Adrenal gland (tissue), 12 donors: ENCODE data around the gene ANXA1. TPM values are rescaled to one million over a fixed set of nuclear protein-coding genes. Genes with fewer than 3 reads are reported as not detected.

Experiments
- DNase-seq, 7 donors: peaks; one replicate each; pipeline ENCODE4 v3.0.0-alpha.2; 2019 to 2020
- H3K27ac ChIP-seq, 5 donors: fragments of 200-600 bp; sonication (generic) in 4 of 5; 1 replicate in 3 of 5; 2 replicates in 2 of 5; pipeline versions ENCODE4 v1.5.1 to v1.8.0; 2016 to 2020; ENCODE audit warnings: mild to moderate bottlenecking in 1 of 5
- H3K27me3 ChIP-seq: fragments of 200-600 bp; 2 replicates; pipeline ENCODE4 v1.8.0; 2021
- H3K36me3 ChIP-seq, 2 donors: fragments of 200-600 bp; replicated peaks in 1 of 2; 1 replicate in 1 of 2; 2 replicates in 1 of 2; pipeline versions ENCODE4 v1.5.1 to v1.8.0; 2018 to 2022
- H3K4me1 ChIP-seq, 2 donors: fragments of 200-600 bp; replicated peaks in 1 of 2; 1 replicate in 1 of 2; 2 replicates in 1 of 2; pipeline versions ENCODE4 v1.5.1 to v1.8.0; 2018 to 2021
- H3K4me3 ChIP-seq, 4 donors: fragments of 200-600 bp; sonication (generic) in 3 of 4; one replicate each; pipeline ENCODE4 v1.5.1; 2016 to 2018
- H3K9me3 ChIP-seq, 3 donors: fragments of 200-600 bp; sonication (generic) in 1 of 3; replicated peaks in 1 of 3; 1 replicate in 2 of 3; 2 replicates in 1 of 3; pipeline versions ENCODE4 v1.5.1 to v1.8.0; 2016 to 2021
- CTCF ChIP-seq, 6 experiments: fragments of 450-650 bp in 4 of 6; fragments of 200-600 bp in 2 of 6; sonication (generic) in 1 of 6; IDR thresholded peaks; 1 replicate in 5 of 6; 2 replicates in 1 of 6; pipeline versions ENCODE4 v1.5.1 to v1.8.0; 2016 to 2021; ENCODE audit warnings: antibody characterized with exemption in 6 of 6, mild to moderate bottlenecking in 2 of 6, moderate library complexity in 1 of 6
- POLR2A ChIP-seq, 2 donors: fragments of 450-650 bp; IDR thresholded peaks; one replicate each; pipeline ENCODE4 v1.6.1; 2017; ENCODE audit warnings: antibody characterized with exemption in 2 of 2, mild to moderate bottlenecking in 2 of 2, moderate library complexity in 1 of 2
- WGBS, 4 donors: extraction: QIAGEN DNeasy Blood & Tissue Kit in 2 of 4; methylation state at CpG; one replicate each; pipeline versions ENCODE4 v1.1.5 to v1.1.7; 2013 to 2017; 5-methylcytosine and 5-hydroxymethylcytosine counted together
- intact Hi-C, 2 donors: fragments of 100-400 bp; cut with DNase I; formaldehyde crosslinking; loops; one replicate each; pipeline versions ENCODE4 v1.14.1 to v1.15.0; 2022 to 2023
- polyA plus RNA-seq, 3 donors: library from polyadenylated mRNA; stranded (reverse); fragments of 200-250 nt in 2 of 3; fragments of 350-450 nt in 1 of 3; fragmentation: Illumina TruSeq in 1 of 3; extraction: RNeasy Lipid Tissue Mini Kit (QIAGEN cat#74804) in 1 of 3; gene quantifications; one replicate each; pipeline ENCODE4 v1.2.3, GENCODE V29; 2013 to 2014
- total RNA-seq, 9 donors: library from RNA; depleted of rRNA in 4 of 9; stranded (reverse); fragments of >200 nt in 4 of 9; fragments of 120-200 nt in 1 of 9; fragmentation: NEBNext Ultra II Directional in 1 of 9; extraction: Animal tissue kit (Norgen Biotek cat#: 25700) in 1 of 9; gene quantifications; one replicate each; pipeline versions ENCODE4 v1.1.0 to v1.2.4, GENCODE V29; 2013 to 2023
- donor health status: healthy with polysubstance abuse.
- donor health status: Bipolar disorder and iron deficiency.
- donor health status: DM: yes; HTN: yes; CAD: no.
- donor health status: DM: no; HTN: no; CAD: no.
- donor health status: DM: no; HTN: no; CAD: no.
- donor health status: DM: yes; HTN: yes; CAD: no.

Gene ANXA1
- total and polyA plus RNA-seq, 12 donors: 16.5 to 114 (median 63.4) TPM

DNA sequence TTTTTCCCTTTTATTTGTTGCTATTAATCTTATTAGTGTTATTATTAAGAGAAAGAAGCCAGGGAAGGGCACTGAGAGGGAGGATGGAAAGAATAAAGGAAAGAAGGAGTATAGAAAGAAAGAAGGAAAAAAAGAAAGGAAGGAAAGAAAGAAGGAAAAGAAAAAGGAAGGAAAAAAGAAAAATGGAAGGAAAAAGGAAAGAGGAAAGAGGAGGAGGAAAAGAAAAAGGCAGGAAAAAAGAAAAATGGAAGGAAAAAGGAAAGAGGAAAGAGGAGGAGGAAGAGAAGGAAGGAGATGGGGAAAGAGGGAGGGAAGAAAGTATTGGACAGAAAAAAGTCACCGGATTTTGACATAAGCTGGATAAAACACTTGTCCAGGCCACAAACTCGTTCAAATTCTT lies 47.8 kb downstream of the ANXA1 start:
- H3K4me1 ChIP-seq: no peaks in the 10 kb centered on the region
- H3K9me3 ChIP-seq: no peaks in the 10 kb centered on the region
- DNase-seq: no peak
- peaks cover 6% of the 10 kb centered on the region for H3K27me3 ChIP-seq
- H3K27ac ChIP-seq: no peak overlapping the region
- TF ChIP-seq POLR2A (IDR thresholded peaks at IDR 0.05) (no peak), CTCF (IDR thresholded peaks at IDR 0.05) (no peak)
- WGBS, 4 donors: 54 to 70% (median 62%) methylated on average over 2 of the region's 2 CpGs
- H3K36me3 ChIP-seq: no peaks in the 10 kb centered on the region
- no peak overlapping the region for H3K4me3 ChIP-seq
- intact Hi-C loops: no loop called here

- no peaks in the 10 kb centered on the region for H3K9me3 ChIP-seq
- peaks cover 6% of the 10 kb centered on the region for H3K27me3 ChIP-seq
- no peak for TF ChIP-seq CTCF (IDR thresholded peaks at IDR 0.05)
- TF ChIP-seq POLR2A (IDR thresholded peaks at IDR 0.05): no peak
- H3K4me1 ChIP-seq: no peaks in the 10 kb centered on the region
- intact Hi-C loops: loop anchor here in 1 of 2 donors (5.0 kb wide), 1 partner anchor 1542 kb away; no protein-coding TSS in a partner anchor
- no peaks in the 10 kb centered on the region for H3K36me3 ChIP-seq
- H3K27ac ChIP-seq: no peak overlapping the region
- 57 to 74% (median 61%) methylated on average over 10 of the region's 10 CpGs for WGBS, 4 donors
- H3K4me3 ChIP-seq: no peak overlapping the region
- no peak for DNase-seq
Measured at GRCh38 chr9:73199886-73200285, 48.2 kb downstream of the ANXA1 start.

GRCh38 chr9:73200694-73201452 lies 49.2 kb downstream of the ANXA1 start:
- Histone ChIP-seq H3K4me1 (no peaks in the 10 kb centered on the region), H3K36me3 (no peaks in the 10 kb centered on the region), H3K9me3 (no peaks in the 10 kb centered on the region), H3K27me3 (peaks cover 6% of the 10 kb centered on the region), H3K27ac (no peak overlapping the region), H3K4me3 (no peak overlapping the region)
- intact Hi-C loops: loop anchor here in 1 of 2 donors (5.0 kb wide), 1 partner anchor 1541 kb away; no protein-coding TSS in a partner anchor
- WGBS, 4 donors: 36 to 42% (median 41%) methylated on average over 9 of the region's 9 CpGs
- TF ChIP-seq CTCF (IDR thresholded peaks at IDR 0.05) (peak; percentile 35 to 66 (median 49)), POLR2A (IDR thresholded peaks at IDR 0.05) (no peak)
- no peak for DNase-seq

DNA sequence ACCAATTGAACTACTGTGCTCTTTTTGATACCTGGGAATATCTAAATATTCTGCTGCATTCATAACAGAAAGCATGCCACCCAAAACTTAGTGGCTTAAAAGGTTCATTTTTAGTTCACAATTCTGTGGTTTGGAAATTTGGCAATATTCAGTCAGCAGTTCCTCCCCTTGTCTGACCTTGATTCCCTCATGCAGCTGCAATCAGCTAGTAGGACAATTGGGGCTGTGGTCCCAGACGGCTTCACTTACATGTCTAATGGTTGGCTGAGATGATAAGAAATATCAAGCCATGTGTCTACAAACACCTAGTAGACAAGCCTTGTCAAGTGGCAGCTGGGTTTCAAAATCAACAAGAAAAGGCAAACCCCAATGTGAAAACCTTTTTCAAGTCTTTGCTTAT lies 51.3 kb downstream of the ANXA1 start:
- 0 to 21% (median 1%) methylated on average over 1 of the region's 1 CpG for WGBS, 4 donors
- Histone ChIP-seq H3K4me3 (no peak overlapping the region), H3K27me3 (peaks cover under 1% of the 10 kb centered on the region), H3K9me3 (no peaks in the 10 kb centered on the region), H3K4me1 (no peaks in the 10 kb centered on the region), H3K36me3 (no peaks in the 10 kb centered on the region), H3K27ac (no peak overlapping the region)
- intact Hi-C loops: loop anchor here in 1 of 2 donors (5.0 kb wide), 1 partner anchor 1539 kb away; no protein-coding TSS in a partner anchor
- no peak for DNase-seq
- no peak for TF ChIP-seq POLR2A (IDR thresholded peaks at IDR 0.05)
- TF ChIP-seq CTCF (IDR thresholded peaks at IDR 0.05): no peak
